ENCODE results near the gene PARD3B.

Gene PARD3B

DNA sequence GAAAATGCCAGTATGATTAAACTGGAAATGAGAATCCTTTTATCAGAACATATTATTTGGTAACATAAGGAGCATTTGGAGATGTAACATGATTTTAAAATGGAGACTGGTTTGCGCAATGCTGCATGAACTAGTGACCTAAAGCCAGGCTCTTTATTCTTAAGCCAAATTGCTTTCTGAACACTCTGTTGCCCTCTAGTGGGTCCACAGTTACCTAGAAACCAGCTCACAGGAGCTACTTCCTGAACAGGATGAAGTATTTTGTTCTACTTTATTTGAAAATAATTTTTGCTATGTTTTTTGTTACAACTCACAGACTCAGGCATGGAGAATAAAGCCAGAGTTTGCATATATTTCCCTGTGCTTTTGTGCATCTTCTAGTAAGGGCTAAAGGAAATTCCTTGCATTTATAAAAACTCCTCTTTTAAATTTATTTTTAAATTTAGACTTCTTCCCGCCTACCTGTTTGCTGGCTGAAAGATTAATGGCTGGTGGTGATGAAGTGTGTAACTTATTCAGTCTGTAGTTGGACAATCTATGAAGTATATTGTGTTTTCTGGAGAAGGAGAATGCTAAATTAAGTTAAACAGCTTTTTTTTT is 146.7 kb downstream of the PARD3B start:
- Histone ChIP-seq H3K27ac (ENCODE audit: low read depth, low read length) (no peak overlapping the region), H3K9me3 (ENCODE audit: insufficient read depth, low read length) (no peaks in the 10 kb centered on the region), H3K36me3 (ENCODE audit: low read length) (no peaks in the 10 kb centered on the region), H3F3A (ENCODE audit: insufficient read depth) (no peaks in the 10 kb centered on the region), H4K20me1 (ENCODE audit: low read depth, low read length) (no peaks in the 10 kb centered on the region), H3K4me2 (ENCODE audit: low read depth, low read length, poor library complexity, severe bottlenecking) (no peak overlapping the region), H3K9ac (ENCODE audit: low read length) (no peak overlapping the region), H3K79me2 (ENCODE audit: insufficient read depth, low read length) (no peaks in the 10 kb centered on the region), H3K4me3 (ENCODE audit: insufficient read depth, low read length, poor library complexity, severe bottlenecking) (no peak overlapping the region), H3K9me2 (replicated peaks; ENCODE audit: insufficient read depth, low read length) (no peaks in the 10 kb centered on the region), H3K27me3 (ENCODE audit: low read length) (no peaks in the 10 kb centered on the region), H2AFZ (ENCODE audit: low read depth, low read length, severe bottlenecking) (no peak overlapping the region)
- TF ChIP-seq EZH2phosphoT487 (conservative IDR thresholded peaks at IDR 0.05; ENCODE audit: low read length) (no peak), CTCF (IDR thresholded peaks at IDR 0.05; ENCODE audit: insufficient read depth, low read length, poor library complexity, severe bottlenecking) (peak; percentile 30)

GRCh38 chr2:204692790-204693189 is 147.5 kb downstream of the PARD3B start:
- Histone ChIP-seq H3K9me3 (ENCODE audit: insufficient read depth, low read length) (no peaks in the 10 kb centered on the region), H3K79me2 (ENCODE audit: insufficient read depth, low read length) (no peaks in the 10 kb centered on the region), H3K4me2 (ENCODE audit: low read depth, low read length, poor library complexity, severe bottlenecking) (no peak overlapping the region), H3K9me2 (replicated peaks; ENCODE audit: insufficient read depth, low read length) (no peaks in the 10 kb centered on the region), H3K36me3 (ENCODE audit: low read length) (no peaks in the 10 kb centered on the region), H3K27me3 (ENCODE audit: low read length) (no peaks in the 10 kb centered on the region), H3F3A (ENCODE audit: insufficient read depth) (no peaks in the 10 kb centered on the region), H3K9ac (ENCODE audit: low read length) (no peak overlapping the region), H3K4me3 (ENCODE audit: insufficient read depth, low read length, poor library complexity, severe bottlenecking) (no peak overlapping the region), H2AFZ (ENCODE audit: low read depth, low read length, severe bottlenecking) (no peak overlapping the region), H3K27ac (ENCODE audit: low read depth, low read length) (no peak overlapping the region), H4K20me1 (ENCODE audit: low read depth, low read length) (no peaks in the 10 kb centered on the region)
- TF ChIP-seq EZH2phosphoT487 (conservative IDR thresholded peaks at IDR 0.05; ENCODE audit: low read length) (no peak), CTCF (IDR thresholded peaks at IDR 0.05; ENCODE audit: insufficient read depth, low read length, poor library complexity, severe bottlenecking) (no peak)

- Histone ChIP-seq H3K4me3 (ENCODE audit: insufficient read depth, low read length, poor library complexity, severe bottlenecking) (no peak overlapping the region), H4K20me1 (ENCODE audit: low read depth, low read length) (no peaks in the 10 kb centered on the region), H3K79me2 (ENCODE audit: insufficient read depth, low read length) (no peaks in the 10 kb centered on the region), H3F3A (ENCODE audit: insufficient read depth) (no peaks in the 10 kb centered on the region), H3K9me2 (replicated peaks; ENCODE audit: insufficient read depth, low read length) (no peaks in the 10 kb centered on the region), H3K27me3 (ENCODE audit: low read length) (no peaks in the 10 kb centered on the region), H3K36me3 (ENCODE audit: low read length) (no peaks in the 10 kb centered on the region), H3K9me3 (ENCODE audit: insufficient read depth, low read length) (no peaks in the 10 kb centered on the region), H3K27ac (ENCODE audit: low read depth, low read length) (no peak overlapping the region), H3K9ac (ENCODE audit: low read length) (no peak overlapping the region), H2AFZ (ENCODE audit: low read depth, low read length, severe bottlenecking) (no peak overlapping the region), H3K4me2 (ENCODE audit: low read depth, low read length, poor library complexity, severe bottlenecking) (no peak overlapping the region)
- TF ChIP-seq EZH2phosphoT487 (conservative IDR thresholded peaks at IDR 0.05; ENCODE audit: low read length), result no peak
- no peak for TF ChIP-seq CTCF (IDR thresholded peaks at IDR 0.05; ENCODE audit: insufficient read depth, low read length, poor library complexity, severe bottlenecking)
These were observed 148.0 kb downstream of the PARD3B start for GRCh38 chr2:204693262-204693661.

All from SU-DHL-6 (cell line).